GM18951 (cell line): ENCODE data around the gene MTR.
"Not testable (repeated sequence)": the region's sequence is repeated elsewhere in the genome, so short reads cannot be mapped to it uniquely, and the experiment has no call there.

Experiments used
- POLR2A ChIP-seq: IDR thresholded peaks from 4 replicates; pipeline ENCODE4 v1.6.1; 2011; ENCODE audit warnings: mild to moderate bottlenecking; ENCODE audit not compliant: insufficient read length, insufficient read depth; ENCODE audit errors: extremely low read depth
- in situ Hi-C: fragments of 300-500 bp; cut with MboI; formaldehyde crosslinking; loops from one replicate; pipeline ENCODE4 v1.12.0; 2022; ENCODE audit warnings: low sequenced_read_pairs, mixed read lengths, inconsistent platforms; ENCODE audit not compliant: unreplicated experiment

Gene MTR

DNA sequence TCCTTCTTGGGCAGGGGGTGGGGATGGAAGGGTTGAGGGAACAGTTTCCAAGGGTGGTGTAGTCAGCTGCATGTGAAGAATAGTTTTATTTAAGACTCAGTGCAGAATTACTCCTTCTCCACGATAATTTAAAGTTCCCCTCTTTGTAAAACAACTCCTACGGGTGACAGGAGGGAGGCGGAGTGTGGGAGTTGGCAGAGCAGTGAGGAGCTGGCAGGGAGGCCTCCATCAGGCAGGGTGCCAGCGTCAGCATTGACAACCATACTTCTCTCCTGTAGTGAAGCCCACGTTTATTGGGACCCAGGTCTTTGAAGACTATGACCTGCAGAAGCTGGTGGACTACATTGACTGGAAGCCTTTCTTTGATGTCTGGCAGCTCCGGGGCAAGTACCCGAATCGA is 93.8 kb downstream of the MTR start:
- in situ Hi-C loops, result no loop called here
- no peak for TF ChIP-seq POLR2A

DNA sequence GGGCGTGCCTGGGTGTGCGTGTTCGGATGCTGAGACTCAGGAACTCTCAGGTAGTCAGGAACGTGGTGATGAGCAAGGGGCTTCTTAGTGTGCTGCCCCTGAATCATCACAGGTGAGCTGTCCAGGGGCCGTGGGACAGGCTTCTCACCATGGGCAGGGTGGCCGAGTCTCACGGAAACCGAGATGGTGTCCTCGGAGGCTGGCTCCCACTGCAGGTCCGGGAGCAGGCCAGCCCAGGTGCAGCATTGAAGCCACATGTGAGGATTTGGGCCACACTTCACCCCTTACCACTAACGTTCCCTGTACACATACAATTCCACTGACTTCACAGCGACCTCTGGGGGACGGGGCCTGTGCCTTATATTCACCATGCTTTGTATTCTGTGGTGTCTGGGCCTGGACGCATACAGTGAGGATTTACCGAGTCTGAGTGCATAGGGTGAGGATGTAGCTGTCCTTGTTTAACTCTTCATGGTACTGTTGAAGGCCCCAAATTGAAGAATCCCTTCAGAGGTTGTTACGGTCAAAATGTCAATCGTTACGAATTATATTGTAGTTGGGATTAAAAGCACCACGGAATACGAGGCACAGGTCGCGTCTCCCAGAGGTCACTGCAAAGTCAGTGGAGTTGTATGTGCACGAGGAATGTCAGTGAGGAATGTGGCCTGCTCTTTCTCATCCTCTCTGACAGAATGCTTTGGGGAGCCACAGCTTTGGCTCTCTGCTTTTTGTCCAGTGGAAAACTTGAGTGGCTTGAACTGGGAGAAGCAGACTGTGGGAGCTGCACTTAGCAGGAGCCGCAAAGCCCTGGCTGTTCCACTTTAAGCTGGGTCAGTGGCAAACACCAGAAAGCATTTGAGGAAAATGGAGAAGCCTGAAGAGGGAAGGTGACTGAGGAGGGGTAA is 95.3 kb downstream of the MTR start:
- in situ Hi-C loops, result no loop called here
- TF ChIP-seq POLR2A, result no peak

DNA sequence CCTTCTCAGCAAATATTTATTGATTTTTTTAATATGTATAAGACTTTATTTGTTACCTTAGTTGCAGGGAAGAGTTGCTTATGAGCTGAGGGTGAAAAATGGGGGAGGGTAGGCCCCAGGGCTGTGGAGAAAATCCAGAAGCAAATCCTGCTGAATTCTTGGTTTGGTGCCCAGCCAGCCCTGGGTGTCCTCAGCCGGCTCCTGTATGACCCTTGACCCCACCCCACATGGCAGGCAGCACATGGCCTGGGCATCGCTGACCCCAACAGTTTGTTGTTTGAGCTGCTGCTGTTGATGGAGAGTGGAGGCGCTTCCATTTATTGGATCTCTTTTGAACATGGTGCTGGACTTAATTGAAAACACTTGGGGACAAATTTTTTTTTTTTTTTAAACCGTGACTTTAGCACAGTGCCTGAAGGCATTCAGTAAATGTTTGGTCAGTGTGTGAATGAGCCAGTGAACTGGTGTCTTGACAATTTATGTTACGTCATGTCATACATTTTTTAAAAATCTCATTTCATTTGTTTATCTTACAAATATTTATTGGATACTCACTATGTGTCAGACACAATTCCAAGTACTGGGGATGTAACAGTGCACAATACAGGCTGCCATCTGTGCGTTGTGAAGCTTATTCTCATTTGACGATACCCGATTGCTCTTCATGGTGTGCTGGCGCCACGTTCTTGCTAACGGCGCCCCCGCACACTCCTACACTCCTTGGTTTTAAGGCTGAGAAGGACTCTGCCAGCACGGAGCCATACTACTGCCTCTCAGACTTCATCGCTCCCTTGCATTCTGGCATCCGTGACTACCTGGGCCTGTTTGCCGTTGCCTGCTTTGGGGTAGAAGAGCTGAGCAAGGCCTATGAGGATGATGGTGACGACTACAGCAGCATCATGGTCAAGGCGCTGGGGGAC is 98.8 kb downstream of the MTR start:
- in situ Hi-C loops, result no loop called here

DNA sequence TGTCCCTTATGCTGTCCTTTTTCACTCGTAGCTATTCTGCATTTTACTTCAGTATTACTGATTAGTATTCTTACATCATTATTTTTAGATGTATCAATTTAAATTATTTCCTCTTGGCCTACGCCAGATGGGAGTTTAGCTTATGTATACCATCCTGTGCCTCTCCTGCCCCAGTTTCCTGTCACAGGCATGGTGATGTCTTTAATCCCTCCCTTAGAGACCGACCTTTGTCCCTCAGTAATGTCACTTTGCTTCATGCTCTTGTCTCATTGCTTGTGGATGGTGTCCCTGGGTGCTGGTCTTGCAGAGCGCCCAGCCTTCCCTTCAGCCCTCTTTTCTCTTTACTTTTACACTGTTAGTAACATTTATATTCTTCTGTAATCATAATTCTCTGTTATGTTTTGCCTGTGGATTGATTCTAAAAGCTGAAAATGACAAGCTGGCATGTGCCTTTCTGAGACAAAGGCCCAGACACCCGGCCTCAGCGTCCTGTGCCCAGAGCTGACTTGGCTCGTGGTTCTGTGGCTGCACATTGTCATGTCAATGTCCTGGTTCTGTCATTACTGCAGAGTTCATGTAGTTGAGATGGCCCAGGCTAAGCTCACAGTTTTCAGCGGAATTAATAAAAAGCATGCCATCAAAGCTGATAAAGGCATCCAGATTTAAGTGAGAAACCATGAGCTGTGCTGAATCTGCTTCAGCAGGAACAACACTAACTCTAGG is 100.7 kb downstream of the MTR start:
- in situ Hi-C loops, result no loop called here
- TF ChIP-seq POLR2A, result no peak

More for the DNA sequence above, 98.8 kb downstream of the MTR start:
- no peak for TF ChIP-seq POLR2A

DNA sequence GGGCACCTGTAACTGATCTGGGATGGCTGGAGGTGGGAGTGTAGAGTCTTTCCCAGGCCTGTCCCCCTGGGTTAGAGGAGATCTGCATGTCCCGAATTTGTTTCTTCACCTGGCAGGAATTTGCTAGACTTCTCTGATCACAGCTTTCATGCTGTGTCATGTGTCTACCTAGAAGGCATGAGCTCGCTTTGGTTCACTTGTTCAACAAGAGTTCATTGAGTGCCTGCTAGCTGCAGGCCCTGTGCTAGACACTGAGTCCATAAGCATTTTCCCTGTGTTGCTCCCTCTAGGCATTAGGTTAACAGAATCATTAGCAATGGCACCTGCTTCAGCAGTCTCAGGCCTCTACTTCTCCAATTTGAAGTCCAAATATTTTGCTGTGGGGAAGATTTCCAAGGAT is 101.6 kb downstream of the MTR start:
- no peak for TF ChIP-seq POLR2A
- in situ Hi-C loops, result no loop called here

DNA sequence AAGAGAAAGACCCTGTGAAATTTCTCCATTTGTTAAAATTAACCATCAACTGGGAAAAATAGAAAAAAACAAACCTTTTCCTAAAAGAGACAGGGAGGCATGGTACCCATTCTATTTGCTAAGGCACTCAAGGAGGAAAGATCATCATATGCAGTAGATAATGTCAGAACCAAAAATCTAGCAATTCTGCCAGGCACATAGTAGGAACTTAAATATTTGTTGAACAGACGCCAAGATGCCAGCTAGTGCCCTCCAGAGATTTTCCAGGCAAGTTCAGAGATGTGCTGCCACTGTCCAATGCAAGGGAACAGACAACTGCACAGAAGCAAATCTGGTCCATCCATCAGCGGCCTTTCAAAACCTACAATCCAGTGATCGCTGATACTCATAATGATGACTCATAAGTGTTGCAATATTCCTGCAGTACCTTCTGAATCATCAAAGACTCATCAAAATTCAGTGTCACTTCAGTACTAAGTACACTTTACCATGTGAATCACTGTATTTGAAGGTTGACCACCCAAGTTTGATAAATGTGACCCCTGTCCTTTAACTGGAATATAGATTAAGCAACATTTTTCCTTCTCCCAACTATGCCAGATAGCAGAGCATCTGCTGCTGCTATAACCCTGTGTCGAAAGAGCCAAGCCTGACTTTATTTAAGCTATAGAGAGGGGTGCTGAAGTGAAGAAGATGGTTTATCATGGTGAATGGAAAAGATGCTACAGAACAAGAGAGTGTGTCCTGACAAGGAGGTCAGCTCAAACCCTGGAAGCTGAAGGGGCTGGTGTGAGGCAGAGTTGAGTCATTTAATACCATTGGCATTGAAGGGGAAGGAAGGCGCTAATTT is 110.0 kb downstream of the MTR start:
- no peak for TF ChIP-seq POLR2A
- in situ Hi-C loops, result no loop called here

DNA sequence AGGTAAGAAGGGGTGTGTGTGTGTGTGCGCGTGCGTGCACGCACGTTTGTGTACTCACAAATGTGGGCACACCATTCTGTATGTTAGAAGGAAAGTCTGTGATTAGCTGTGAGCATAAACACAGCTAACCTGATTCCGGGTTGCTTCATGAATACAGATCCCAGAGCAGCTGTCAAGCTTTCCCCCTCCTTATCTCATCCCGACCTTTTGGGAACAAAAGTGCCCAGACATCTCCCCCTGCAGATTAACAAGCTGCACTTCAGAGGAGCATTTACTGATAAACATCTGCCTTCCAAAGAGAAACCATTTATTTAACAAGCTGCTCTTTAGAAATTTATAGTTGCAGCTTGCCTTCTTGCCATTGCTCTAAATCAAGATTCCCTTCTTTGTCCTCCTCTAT is 112.1 kb downstream of the MTR start:
- in situ Hi-C loops, result no loop called here
- no peak for TF ChIP-seq POLR2A

DNA sequence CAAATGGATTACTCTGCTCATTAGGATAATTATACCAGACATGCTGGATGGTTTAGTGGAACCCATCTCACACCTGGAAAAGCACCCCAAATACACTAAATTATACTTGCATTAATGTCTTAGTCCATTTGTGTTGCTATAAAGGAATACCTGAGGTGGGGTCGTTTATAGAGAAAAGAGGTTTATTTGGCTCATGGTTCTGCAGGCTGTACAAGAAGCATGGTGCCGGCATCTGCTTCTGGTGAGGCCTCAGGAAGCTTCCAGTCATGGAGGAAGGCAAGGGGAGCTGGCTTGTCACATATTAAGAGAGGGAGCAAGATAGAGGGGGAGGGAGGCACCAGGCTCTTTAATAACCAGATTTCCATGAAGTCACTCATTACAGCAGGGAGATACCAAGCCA is 113.6 kb downstream of the MTR start:
- TF ChIP-seq POLR2A, result no peak
- in situ Hi-C loops, result no loop called here

DNA sequence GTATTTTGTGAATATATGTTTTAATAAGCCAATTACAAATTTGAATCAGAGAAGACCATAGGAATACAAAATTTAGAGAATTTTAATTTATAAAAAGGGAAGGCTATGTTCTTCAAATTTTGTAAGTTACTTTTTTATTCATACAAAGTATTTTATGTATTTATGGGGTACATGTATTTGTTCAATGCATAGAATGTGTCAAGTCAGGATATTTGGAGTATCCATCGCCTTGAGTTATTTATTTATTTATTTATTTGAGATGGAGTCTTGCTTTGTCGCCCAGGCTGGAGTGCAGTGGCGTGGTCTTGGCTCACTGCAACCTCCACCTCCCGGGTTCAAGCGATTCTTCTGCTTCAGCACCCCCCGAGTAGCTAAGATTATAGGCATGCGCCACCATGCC is 116.0 kb downstream of the MTR start:
- in situ Hi-C loops, result not testable (repeated sequence)

DNA sequence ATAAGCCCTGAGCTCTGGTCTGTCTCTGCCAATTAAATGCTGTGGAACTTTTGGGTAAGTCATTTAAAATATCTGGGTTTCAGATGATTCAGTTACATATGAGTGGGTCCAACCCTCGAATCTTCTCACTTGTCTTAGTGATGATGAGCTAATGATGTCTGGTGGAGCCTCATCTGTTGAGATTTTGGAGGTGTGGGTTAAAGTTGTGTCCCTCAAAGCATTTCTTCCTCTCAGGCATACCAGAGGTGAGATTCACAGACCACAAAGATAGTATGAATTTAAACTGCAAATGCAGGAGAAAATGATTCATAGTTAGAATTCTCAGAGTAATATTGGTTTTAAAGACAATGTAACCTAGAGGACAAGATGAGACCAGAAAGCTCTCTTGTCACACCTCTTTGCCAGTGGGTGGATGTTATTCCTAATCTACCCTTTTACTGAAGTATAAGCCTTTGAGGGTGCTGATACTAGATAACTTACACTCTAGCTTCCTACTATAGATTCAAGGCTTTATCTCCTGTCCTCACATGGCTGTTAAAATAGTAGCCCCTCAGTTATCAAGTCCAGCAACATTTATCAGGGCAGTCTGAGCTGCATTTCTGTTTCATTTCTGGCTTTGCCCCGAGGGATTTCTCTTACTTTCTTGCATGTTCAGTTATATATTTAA is 118.4 kb downstream of the MTR start:
- in situ Hi-C loops, result no loop called here

DNA sequence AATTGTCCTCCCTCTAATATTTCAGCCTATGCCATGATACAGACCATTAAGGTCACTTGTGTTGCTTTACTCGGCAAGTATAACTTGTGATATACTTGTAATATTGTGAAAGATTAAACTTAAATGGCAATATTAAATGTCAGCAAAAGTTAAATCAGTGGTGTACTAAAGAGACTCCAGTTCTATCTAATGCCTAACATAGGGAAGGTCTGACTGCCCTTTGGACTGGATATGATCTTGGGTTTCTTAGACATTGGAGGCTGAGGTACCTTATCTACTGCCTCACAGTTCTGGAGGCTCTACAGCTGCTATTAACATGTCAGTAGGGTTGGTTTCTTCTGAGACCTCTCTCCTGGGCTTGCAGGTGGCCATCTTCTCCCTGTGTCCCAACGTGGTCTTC is 119.3 kb downstream of the MTR start:
- TF ChIP-seq POLR2A, result no peak
- in situ Hi-C loops, result no loop called here

More for the DNA sequence above, 118.4 kb downstream of the MTR start:
- TF ChIP-seq POLR2A, result no peak

DNA sequence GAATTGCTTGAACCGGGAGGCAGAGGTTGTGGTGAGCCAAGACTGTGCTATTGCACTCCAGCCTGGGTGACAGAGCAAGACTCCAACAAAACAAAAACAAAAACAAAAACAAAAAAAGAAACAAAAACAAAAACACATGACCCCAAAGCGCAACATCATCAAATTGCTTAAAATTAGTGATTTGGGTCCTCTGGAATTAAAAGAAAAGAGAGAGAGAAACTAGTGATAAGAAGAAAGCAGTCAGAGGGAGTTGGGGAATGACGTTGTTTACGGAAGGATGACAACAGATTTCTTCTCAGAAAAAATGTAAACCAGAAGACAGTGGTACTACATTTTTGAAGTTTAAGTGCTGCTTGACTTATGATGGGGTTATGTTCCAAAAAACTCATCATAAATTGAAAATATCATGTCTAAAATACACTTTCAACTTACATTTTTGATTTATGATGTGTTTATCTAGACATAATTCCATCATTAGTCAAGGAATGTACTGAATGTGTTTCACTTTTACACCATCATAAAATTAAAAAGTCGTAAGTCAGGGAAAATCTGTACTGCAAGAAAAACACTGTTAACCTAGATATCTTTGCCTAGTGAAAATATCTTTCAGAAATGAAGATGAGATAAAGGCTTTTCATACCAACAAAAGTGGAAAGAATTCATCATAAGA is 121.2 kb downstream of the MTR start:
- in situ Hi-C loops, result no loop called here
- no peak for TF ChIP-seq POLR2A

DNA sequence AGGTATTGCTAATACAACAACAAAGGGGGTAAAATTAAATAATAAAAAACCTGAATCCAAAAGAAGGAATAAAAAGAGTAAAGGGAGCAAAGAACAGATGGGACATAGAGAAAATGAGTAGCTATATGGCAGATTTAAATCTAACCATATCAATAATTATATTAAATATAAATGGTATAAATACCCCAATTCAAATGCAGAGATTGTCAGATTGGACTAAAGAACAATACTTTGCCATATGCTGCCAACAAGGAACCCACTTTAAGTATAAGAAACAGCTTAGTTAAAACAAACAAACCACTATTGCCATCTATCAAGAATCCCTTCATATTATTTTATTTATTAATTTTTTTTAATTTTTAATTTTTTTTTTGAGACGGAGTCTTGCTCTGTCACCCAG is 122.4 kb downstream of the MTR start:
- in situ Hi-C loops, result no loop called here
- no peak for TF ChIP-seq POLR2A
